Amniotic stem cell (primary cell): ENCODE measurements around the gene FBXO2.
A peak's percentile ranks its signal among the peaks of the same experiment; 100 is the strongest.

Experiments used
- DNase-seq: peaks from one replicate; lab custom pipeline; 2025; lab: John Stamatoyannopoulos, UW

FBXO2 gene

GRCh38 chr1:11653101-11653860 lies 948 bp downstream of the FBXO2 start:
- DNase-seq: no peak

- DNase-seq: no peak
These were observed 1.9 kb downstream of the FBXO2 start for GRCh38 chr1:11652203-11652780.

GRCh38 chr1:11651017-11651416 lies 3.2 kb downstream of the FBXO2 start:
- DNase-seq: no peak

- DNase-seq: peak; percentile 20
These were observed 3.8 kb downstream of the FBXO2 start for GRCh38 chr1:11650331-11650991.

GRCh38 chr1:11649624-11650330 lies 4.5 kb downstream of the FBXO2 start:
- DNase-seq: no peak

- no peak for DNase-seq
These were observed 5.0 kb downstream of the FBXO2 start for GRCh38 chr1:11649237-11649623.

- DNase-seq: no peak
These were observed 5.5 kb downstream of the FBXO2 start for GRCh38 chr1:11648732-11649158.

GRCh38 chr1:11648039-11648438 lies 6.2 kb downstream of the FBXO2 start:
- DNase-seq: no peak

GRCh38 chr1:11647333-11647732 lies 6.9 kb downstream of the FBXO2 start:
- DNase-seq: no peak

GRCh38 chr1:11646317-11646716 lies 7.9 kb downstream of the FBXO2 start:
- no peak for DNase-seq

- peak; percentile 24 for DNase-seq
These were observed 8.5 kb downstream of the FBXO2 start for GRCh38 chr1:11645670-11646265.

- no peak for DNase-seq
These were observed 9.0 kb downstream of the FBXO2 start for GRCh38 chr1:11645270-11645669.

- DNase-seq: no peak
These were observed 10.4 kb downstream of the FBXO2 start for GRCh38 chr1:11643782-11644181.

GRCh38 chr1:11642418-11643017 lies 11.7 kb downstream of the FBXO2 start:
- peak; percentile 14 for DNase-seq

- DNase-seq: no peak
These were observed 12.4 kb downstream of the FBXO2 start for GRCh38 chr1:11641776-11642305.

GRCh38 chr1:11640944-11641343 lies 13.3 kb downstream of the FBXO2 start:
- no peak for DNase-seq

- no peak for DNase-seq
These were observed 14.1 kb downstream of the FBXO2 start for GRCh38 chr1:11640101-11640500.

GRCh38 chr1:11639372-11639771 lies 14.9 kb downstream of the FBXO2 start:
- DNase-seq: no peak

GRCh38 chr1:11638121-11638520 lies 16.1 kb downstream of the FBXO2 start:
- no peak for DNase-seq

- DNase-seq: no peak
These were observed 19.6 kb downstream of the FBXO2 start for GRCh38 chr1:11634365-11635192.
